Glutamatergic neuron (in vitro differentiated cells): ENCODE data around the gene PLEKHD1. TPM values are rescaled to one million over a fixed set of nuclear protein-coding genes. Genes with fewer than 3 reads are reported as not detected.

ENCODE experiments used
- DNase-seq: peaks from one replicate; pipeline ENCODE4 v3.0.0; 2022
- H3K27ac Mint-ChIP-seq: one replicate; pipeline ENCODE4 v1.8.0; 2020; ENCODE audit warnings: mild to moderate bottlenecking, mixed read lengths, inconsistent platforms; ENCODE audit not compliant: unreplicated experiment
- H3K27me3 Mint-ChIP-seq: one replicate; pipeline ENCODE4 v1.8.0; 2020; ENCODE audit warnings: mild to moderate bottlenecking, moderate library complexity, mixed read lengths, inconsistent platforms; ENCODE audit not compliant: unreplicated experiment
- H3K36me3 Mint-ChIP-seq: one replicate; pipeline ENCODE4 v1.8.0; 2020; ENCODE audit warnings: mild to moderate bottlenecking, mixed read lengths, inconsistent platforms; ENCODE audit not compliant: unreplicated experiment
- H3K4me1 Mint-ChIP-seq: one replicate; pipeline ENCODE4 v1.8.0; 2020; ENCODE audit warnings: mild to moderate bottlenecking, low read depth, mixed read lengths, inconsistent platforms; ENCODE audit not compliant: unreplicated experiment
- H3K4me3 Mint-ChIP-seq: one replicate; pipeline ENCODE4 v1.8.0; 2020; ENCODE audit warnings: mild to moderate bottlenecking, mixed read lengths, inconsistent platforms; ENCODE audit not compliant: unreplicated experiment
- H3K9me3 Mint-ChIP-seq: one replicate; pipeline ENCODE4 v1.8.0; 2020; ENCODE audit warnings: mild to moderate bottlenecking, moderate library complexity, mixed read lengths, inconsistent platforms; ENCODE audit not compliant: unreplicated experiment
- CTCF ChIP-seq: fragments of 200-600 bp; sonication (generic); IDR thresholded peaks from one replicate; pipeline ENCODE4 v1.5.0; 2021; ENCODE audit not compliant: partially characterized antibody, unreplicated experiment
- total RNA-seq: library from RNA; stranded (reverse); fragmentation: NEBNext Ultra II Directional; extraction: Animal tissue kit (Norgen Biotek cat#: 25700); gene quantifications from one replicate; pipeline ENCODE4 v1.2.1, GENCODE V29; 2021; ENCODE audit not compliant: unreplicated experiment

Gene PLEKHD1
- total RNA-seq, 1 donor from 2014 or later, result 1.3 TPM

- Mint-ChIP-seq H3K36me3 (no peaks in the 10 kb centered on the region), H3K4me3 (no peak overlapping the region), H3K27ac (no peak overlapping the region), H3K9me3 (peaks cover 3% of the 10 kb centered on the region), H3K4me1 (no peaks in the 10 kb centered on the region), H3K27me3 (peaks cover 3% of the 10 kb centered on the region)
- DNase-seq, result no peak
- TF ChIP-seq CTCF, result no peak
Observed at GRCh38 chr14:69530095-69530494, 45.6 kb downstream of the PLEKHD1 start.

- H3K4me1 Mint-ChIP-seq, result peaks cover 4% of the 10 kb centered on the region
- no peak for DNase-seq
Observed at GRCh38 chr14:69531135-69531534, 46.6 kb downstream of the PLEKHD1 start.

GRCh38 chr14:69532561-69533340 is 48.2 kb downstream of the PLEKHD1 start:
- DNase-seq, result no peak
- Mint-ChIP-seq H3K36me3 (no peaks in the 10 kb centered on the region), H3K27ac (no peak overlapping the region), H3K27me3 (peaks cover 2% of the 10 kb centered on the region), H3K4me3 (no peak overlapping the region), H3K9me3 (peaks cover 1% of the 10 kb centered on the region), H3K4me1 (peaks cover 4% of the 10 kb centered on the region)
- no peak for TF ChIP-seq CTCF

More at GRCh38 chr14:69531135-69531534, 46.6 kb downstream of the PLEKHD1 start:
- TF ChIP-seq CTCF, result no peak
- Mint-ChIP-seq H3K27me3 (peaks cover 3% of the 10 kb centered on the region), H3K27ac (no peak overlapping the region), H3K9me3 (peaks cover 1% of the 10 kb centered on the region), H3K36me3 (no peaks in the 10 kb centered on the region), H3K4me3 (no peak overlapping the region)

GRCh38 chr14:69535230-69535848 is 50.8 kb downstream of the PLEKHD1 start:
- DNase-seq, result peak; percentile 71
- TF ChIP-seq CTCF, result peak; percentile 33
- no peaks in the 10 kb centered on the region for H3K36me3 Mint-ChIP-seq
- no peak overlapping the region for H3K27ac Mint-ChIP-seq
- no peaks in the 10 kb centered on the region for H3K27me3 Mint-ChIP-seq
- H3K4me3 Mint-ChIP-seq, result no peak overlapping the region
- peaks cover 4% of the 10 kb centered on the region for H3K4me1 Mint-ChIP-seq
- peaks cover 1% of the 10 kb centered on the region for H3K9me3 Mint-ChIP-seq

- Mint-ChIP-seq H3K27ac (no peak overlapping the region), H3K9me3 (no peaks in the 10 kb centered on the region), H3K4me1 (peaks cover 4% of the 10 kb centered on the region), H3K4me3 (no peak overlapping the region), H3K36me3 (no peaks in the 10 kb centered on the region), H3K27me3 (no peaks in the 10 kb centered on the region)
- no peak for DNase-seq
- no peak for TF ChIP-seq CTCF
Observed at GRCh38 chr14:69536971-69537370, 52.4 kb downstream of the PLEKHD1 start.
